HG02870 (cell line): Measurements from ENCODE around the gene DNAAF5.
"Not testable (repeated sequence)": the region's sequence is repeated elsewhere in the genome, so short reads cannot be mapped to it uniquely, and the experiment has no call there.

ENCODE experiments used
- ATAC-seq: cut with Tn5 transposase; IDR thresholded peaks from one replicate; pipeline ENCODE4 v1.9.1; 2021; ENCODE audit warnings: mild to moderate bottlenecking, moderate library complexity; ENCODE audit not compliant: unreplicated experiment

The DNAAF5 gene

GRCh38 chr7:745431-746154, 19.1 kb downstream of the DNAAF5 start:
- ATAC-seq = no peak

DNA sequence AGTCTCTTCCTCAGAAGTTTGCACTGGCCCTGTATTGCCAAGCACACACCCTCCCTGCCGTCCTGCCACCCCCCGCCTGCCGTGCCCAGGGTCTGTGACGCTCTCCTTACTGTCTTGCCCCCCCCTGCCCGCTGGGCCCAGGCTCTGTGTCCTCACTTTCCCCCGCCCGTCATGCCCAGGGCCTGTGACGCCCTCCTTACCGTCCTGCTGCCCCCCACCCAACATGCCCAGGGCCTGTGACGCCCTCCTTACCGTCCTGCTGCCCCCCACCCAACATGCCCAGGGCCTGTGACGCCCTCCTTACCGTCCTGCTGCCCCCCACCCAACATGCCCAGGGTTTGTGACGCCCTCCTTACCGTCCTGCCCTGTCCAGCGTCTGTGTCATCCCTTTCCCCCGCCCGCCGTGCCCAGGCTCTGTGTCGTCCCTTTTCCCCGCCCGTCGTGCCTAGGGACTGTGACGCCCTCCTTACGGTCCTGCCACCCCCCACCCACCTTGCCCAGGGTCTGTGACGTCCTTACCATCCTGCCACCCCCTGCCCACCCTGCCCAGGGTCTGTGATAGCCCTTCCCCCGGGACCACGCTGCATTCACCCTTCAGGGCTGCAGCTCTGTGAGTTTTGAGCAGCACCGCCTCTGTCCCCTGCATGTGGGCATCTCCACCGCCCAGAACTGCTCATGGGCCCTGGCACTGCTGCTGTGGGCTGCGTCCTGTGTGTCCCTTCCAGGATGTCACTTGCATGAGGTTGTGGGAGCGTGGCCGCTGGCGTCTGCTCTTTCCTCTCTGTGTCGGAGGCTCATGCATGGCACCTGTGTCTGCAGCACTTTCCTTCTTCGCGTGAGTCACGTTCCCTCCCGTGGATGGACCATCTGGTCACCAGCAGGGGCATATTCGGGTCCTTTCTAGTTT, 19.9 kb downstream of the DNAAF5 start:
- no peak for ATAC-seq

DNA sequence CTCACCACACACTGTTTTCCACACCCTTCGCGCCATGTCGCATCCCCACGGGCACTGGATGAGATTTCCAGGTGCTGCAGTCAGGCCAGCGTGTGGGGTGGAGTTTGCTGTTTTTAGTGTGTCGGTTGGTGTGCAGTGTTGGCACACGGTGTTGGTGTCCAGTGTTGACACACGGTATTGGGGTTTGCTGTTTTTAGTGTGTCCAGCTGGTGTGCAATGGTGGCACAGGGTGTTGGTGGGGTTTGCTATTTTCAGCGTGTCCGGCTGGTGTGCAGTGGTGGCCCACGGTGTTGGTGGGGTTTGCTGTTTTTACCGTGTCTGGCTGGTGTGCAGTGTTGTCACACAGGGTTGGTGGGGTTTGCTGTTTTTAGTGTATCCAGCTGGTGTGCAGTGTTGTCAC, 20.7 kb downstream of the DNAAF5 start:
- no peak for ATAC-seq

DNA sequence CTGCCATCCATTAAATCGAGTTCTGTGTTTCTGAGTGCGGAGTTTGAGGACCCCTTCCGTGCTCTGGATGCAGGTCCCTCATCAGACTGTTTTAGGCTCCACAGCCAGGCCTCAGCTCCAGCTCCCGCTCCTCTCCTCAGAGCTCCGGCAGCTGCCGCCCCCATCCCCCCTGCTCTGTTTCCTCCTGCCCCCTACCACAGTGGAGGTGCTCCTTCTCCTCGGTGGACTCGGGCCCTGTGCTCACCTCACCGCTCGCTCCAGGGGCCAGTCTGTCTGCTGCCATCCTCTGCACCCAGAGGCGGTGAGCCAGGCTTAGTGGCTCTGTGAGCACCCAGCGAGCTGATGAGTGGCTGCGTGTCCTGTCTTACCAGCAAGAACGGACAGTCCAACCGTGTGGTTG, 21.9 kb downstream of the DNAAF5 start:
- no peak for ATAC-seq

DNA sequence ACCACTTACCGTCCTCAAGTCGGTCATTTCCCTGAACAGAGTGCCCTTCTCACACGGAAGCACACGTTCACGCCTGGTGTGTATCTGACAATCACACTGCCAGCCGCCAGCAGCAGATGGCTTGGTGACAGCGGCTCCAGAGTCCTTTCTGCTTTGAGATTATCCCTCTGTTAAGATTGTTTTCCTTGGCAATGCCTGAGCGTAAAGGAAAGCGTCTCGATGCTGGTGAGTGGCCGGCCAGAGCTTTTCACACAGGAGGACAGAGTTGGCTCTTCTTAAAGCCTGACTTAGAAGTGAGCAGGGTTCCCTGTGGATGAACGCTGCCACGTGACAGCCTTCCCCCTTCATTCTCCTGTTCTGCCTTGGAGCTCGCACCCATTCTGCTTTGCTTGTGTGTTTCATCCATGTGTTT, 22.6 kb downstream of the DNAAF5 start:
- no peak for ATAC-seq

DNA sequence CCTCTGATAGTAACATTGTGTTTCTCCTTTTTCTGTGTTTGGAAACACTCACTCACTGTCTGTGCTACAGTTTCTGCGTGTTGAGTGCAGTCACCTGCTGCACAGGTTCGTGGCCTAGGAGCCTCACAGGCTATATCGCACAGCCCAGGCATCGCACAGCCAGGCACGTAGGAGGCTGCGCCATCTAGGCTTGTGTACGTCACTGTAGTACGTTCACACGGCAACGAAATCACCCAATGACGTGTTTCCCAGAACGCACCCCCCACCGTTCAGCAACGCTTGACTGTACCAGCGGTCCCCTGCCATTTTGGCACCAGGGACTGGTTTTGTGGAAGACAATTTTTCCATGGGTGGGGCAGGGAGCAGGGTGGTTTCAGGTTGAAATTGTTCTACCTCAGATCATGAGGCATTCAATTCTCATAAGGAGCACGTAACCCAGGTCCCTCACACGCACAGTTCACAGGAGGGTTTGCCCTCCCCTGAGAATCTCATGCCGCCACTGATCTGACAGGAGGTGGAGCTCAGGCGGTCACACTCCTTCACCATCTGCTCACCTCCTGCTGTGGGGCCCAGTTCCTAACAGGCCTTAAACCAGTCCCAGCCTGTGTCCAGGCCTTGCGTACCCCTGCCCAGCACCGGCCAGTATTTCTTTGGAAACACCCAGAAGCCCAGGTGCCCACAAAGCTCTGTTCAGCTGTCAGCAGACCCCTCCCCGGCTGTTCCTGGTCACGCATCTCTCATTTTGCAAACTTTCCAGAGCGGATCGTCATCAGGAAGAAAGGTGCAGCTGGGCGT, 23.8 kb downstream of the DNAAF5 start:
- no peak for ATAC-seq

DNA sequence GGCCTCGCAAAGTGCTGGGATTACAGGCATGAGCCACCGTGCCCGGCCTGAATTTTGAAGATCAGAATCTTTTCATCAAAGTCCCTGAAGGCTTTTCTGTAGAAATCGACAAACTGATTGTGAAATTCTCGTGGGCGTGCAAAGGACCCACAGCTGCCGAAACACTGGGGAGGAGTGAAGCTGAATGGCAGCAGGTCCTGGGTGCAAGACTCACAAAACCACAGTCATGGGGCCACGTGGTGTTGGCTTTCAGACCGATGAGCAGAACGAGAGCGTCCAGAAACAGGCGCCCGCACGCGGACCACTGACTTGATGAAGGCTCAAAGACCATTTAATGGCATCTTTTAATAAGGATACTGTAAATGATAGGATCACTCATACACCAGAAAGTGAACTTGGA, 25.3 kb downstream of the DNAAF5 start:
- no peak for ATAC-seq

DNA sequence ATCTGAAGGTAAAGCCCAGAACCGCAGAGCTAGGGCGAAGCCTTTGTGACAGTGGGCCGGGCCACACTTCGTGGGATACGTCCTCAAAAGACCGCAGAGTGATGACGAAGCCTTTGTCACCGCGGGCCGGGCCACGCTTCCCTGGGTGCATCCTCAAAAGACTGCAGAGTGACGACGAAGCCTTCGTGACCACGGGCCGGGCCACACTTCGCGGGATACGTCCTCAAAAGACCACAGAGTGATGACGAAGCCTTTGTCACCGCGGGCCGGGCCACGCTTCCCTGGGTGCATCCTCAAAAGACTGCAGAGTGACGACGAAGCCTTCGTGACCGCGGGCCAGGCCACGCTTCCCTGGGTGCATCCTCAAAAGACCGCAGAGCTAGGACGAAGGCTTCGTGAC, 25.8 kb downstream of the DNAAF5 start:
- not testable (repeated sequence) for ATAC-seq

GRCh38 chr7:753190-753589, 26.7 kb downstream of the DNAAF5 start:
- ATAC-seq = no peak

- ATAC-seq = no peak
Observed at GRCh38 chr7:754531-755412, 28.3 kb downstream of the DNAAF5 start.

DNA sequence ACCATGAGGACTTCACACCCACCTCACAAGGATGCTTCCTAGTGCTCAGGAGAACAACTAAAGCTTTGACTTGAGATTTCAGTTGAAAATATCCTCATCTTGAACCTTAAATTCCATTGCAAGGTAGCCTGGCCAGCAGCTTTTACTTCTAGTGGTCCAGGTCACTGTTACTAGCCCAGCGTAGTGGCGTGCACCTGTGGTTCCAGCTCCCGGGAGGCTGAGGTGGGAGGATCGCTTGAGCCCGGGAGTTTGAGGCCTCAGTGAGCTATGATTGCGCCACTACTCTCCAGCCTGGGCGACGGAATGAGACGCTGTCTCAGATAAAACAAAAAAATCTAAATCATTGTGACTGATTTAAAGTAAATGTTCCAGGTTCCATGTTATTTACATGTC, 28.9 kb downstream of the DNAAF5 start:
- no peak for ATAC-seq

DNA sequence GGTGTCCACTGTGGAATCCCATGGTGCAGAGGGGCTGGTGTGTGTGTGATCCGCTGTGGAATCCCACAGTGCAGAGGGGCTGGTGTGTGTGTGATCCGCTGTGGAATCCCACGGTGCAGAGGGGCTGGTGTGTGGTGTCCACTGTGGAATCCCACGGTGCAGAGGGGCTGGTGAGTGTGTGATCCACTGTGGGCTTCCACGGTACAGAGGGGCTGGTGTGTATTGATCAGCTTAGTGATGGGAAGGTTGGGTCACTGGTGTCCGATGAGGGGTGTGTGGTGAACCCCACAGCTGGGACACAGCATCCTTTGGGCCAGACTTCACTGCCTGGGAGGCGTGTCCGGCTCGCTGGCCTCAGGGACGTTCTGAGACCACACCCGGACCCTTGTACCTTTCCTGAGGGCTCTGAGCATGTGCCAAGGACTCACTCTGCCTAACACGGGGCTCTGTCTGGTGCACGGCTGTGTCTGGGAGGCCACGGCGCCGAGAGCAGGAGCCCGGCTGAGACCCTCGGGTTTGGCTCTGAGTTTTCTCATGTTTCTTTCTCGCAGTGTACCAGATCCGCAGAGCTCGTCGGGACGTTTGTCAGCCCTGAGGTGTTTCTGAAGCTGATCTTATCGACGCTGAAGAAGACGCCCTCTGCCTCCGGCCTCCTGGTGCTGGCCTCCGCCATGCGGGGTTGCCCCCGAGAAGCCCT, 29.9 kb downstream of the DNAAF5 start:
- no peak for ATAC-seq

GRCh38 chr7:756928-757560, 30.5 kb downstream of the DNAAF5 start:
- no peak for ATAC-seq

DNA sequence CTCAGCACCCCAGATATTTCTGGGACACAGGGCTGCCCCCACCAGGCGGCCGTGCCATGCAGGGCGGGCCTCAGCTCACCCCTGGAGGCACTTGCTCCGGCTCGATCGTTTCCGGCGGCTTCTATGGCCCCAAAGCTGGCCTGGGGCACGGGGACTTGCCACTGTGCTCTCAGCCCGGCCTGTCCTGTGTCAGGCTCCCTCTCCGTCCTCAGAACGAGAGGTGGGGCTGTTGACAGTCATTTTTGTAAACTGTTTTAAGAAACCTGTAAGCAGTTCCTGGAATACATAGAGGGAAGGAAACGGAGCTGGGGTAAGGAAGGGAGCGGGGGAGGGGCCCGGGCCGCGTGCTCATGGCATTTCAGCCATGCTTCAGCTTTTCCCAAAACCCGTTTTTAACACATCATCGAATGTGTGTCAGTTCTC, 31.3 kb downstream of the DNAAF5 start:
- ATAC-seq = no peak

DNA sequence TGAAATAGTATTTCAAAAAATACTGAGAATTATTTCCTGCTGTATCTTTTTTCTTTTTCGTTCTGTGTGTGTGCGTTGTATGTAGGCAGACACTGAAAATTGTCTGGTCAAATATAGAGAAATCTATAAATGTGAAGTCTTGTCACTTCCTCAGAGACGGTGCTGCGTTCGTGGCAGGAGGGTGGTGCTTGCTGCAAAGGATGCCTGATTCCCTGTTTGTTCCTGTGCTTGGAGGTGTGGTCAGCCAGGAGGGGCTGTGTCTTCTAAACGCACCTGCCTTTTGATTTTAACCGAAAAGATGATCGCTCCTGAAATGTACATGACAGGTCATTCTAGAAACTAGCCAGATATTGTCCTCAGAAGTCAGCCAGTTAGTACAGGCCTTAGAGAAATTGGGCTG, 33.1 kb downstream of the DNAAF5 start:
- no peak for ATAC-seq

GRCh38 chr7:760006-760405, 33.5 kb downstream of the DNAAF5 start:
- no peak for ATAC-seq

DNA sequence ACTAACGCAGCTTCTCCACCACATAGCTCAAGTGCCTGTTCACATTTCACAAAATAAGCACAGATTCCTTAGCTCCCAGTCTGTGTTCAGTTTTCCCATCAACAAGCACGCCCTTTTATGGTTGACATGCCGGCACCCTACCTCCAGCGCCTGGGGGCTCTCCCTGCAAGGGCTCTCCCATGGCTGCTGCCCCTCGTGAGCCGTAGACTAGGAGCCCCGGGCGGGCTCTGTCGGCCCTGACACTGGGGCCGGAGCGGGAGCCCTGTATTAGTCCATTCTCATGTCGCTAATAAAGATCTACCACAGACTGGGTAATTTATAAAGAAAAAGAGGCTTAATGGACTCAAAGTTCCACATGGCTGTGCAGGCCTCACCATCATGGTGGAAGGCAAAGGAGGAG, 34.6 kb downstream of the DNAAF5 start:
- ATAC-seq = no peak

DNA sequence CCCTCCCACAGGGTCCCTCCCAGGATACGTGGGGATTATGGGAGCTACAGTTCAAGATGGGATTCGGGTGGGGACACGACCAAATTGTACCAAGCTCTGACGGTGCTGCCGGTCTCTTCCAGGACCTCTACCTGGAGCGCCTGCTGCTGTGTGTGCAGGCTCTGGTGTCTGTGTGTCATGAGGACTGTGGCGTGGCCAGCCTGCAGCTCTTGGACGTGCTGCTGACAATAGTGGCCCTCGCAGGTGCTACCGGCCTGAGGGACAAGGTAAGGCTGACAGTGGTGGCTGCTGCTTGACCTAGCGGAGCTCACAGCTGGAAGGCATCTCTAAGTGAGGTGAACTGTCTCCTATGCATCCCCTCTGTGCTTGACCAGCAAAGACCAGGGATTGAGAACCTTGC, 35.1 kb downstream of the DNAAF5 start:
- ATAC-seq = no peak

GRCh38 chr7:762885-763284, 36.4 kb downstream of the DNAAF5 start:
- ATAC-seq = no peak
